GM18858 (cell line): ENCODE measurements around the gene JADE3.
A peak's percentile ranks its signal among the peaks of the same experiment; 100 is the strongest.
"Not testable (repeated sequence)": the region's sequence is repeated elsewhere in the genome, so short reads cannot be mapped to it uniquely, and the experiment has no call there.

Experiments used
- ATAC-seq: cut with Tn5 transposase; IDR thresholded peaks from one replicate; pipeline ENCODE4 v1.9.1; 2021; ENCODE audit not compliant: unreplicated experiment

JADE3 gene

GRCh38 chrX:46929439-46930261, 17.4 kb downstream of the JADE3 start:
- no peak for ATAC-seq

- no peak for ATAC-seq
Measured at GRCh38 chrX:46935295-46935694, 23.1 kb downstream of the JADE3 start.

GRCh38 chrX:46938589-46938988, 26.4 kb downstream of the JADE3 start:
- no peak for ATAC-seq

GRCh38 chrX:46941341-46941740, 29.1 kb downstream of the JADE3 start:
- ATAC-seq = no peak

GRCh38 chrX:46953137-46953527, 40.9 kb downstream of the JADE3 start:
- peak; percentile 73 for ATAC-seq

DNA sequence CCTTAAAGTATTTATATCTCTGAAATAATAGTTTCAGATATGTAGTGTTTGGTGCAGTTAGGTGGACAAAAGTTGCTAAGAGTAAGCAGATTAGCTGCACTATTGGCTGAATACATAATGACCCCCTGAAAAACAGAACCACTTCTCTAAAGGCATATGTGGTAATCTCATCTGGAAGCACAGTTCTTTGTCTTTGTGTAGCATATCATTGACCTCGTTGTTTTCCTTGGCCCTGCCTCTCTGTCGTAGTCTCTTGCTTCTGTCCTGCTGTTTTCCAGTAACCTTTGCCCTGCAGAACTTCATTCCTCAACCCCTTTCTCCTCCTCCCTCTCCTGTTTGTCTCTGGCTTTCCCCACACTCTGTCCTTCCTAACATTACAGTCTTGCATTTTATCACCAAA, 41.4 kb downstream of the JADE3 start:
- peak; percentile 22 for ATAC-seq

DNA sequence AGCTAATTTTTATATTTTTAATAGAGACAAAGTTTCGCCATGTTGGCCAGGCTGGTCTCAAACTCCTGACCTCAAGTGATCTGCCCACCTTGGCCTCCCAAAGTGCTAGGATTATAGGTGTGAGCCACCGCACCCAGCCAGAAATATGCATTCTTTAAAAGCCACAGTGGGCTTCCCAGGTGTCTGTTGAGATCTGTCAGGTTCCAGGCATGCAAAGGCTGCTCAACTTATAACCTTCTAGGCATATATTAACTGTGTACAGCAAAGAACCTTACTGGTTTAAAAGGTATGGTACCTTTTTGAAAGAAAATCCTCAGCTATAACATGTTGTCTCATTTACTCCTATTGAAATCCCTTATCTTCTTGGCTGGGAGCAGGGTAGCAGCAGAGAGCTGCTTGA, 42.5 kb downstream of the JADE3 start:
- no peak for ATAC-seq

GRCh38 chrX:46956589-46956988, 44.4 kb downstream of the JADE3 start:
- ATAC-seq = not testable (repeated sequence)

DNA sequence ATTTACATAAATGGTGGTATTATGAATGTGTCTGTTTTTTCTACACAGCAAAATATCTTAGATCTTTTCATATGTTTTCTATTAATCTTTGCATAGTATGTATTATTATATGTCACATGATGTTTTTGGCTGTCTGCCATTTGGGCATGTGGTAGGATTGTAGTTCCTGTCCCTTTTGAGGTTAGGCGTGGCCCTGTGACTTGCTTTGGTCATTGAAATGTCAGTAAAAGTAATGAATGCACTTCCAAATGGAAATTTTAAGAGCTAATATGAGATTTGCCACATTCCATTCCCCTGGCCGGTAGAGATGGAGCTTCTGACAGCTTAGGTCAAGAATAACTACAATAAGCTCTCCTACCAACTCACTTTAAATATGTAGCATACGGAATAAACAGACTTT, 45.1 kb downstream of the JADE3 start:
- ATAC-seq = no peak

DNA sequence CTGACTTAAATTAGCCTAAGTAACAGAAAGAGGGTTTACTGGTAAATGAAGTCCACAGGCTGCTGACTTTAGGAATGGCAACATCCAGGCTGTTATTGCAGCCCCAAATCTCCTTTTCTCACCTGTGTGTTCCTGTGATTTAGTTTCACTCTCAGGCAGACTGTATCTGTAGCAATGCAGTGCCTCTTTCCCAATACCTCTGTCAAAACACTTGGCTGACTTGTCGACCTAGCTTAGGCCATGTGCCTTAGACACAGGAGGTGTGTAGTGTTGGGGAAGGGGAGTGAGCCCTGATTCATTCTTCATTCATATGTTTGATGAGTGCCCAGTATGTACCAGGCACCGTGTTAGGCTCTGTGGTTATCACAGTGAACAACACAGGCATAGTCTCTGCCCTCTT, 46.9 kb downstream of the JADE3 start:
- no peak for ATAC-seq

GRCh38 chrX:46959985-46960700, 47.9 kb downstream of the JADE3 start:
- no peak for ATAC-seq

GRCh38 chrX:46961097-46961496, 48.9 kb downstream of the JADE3 start:
- ATAC-seq = no peak

DNA sequence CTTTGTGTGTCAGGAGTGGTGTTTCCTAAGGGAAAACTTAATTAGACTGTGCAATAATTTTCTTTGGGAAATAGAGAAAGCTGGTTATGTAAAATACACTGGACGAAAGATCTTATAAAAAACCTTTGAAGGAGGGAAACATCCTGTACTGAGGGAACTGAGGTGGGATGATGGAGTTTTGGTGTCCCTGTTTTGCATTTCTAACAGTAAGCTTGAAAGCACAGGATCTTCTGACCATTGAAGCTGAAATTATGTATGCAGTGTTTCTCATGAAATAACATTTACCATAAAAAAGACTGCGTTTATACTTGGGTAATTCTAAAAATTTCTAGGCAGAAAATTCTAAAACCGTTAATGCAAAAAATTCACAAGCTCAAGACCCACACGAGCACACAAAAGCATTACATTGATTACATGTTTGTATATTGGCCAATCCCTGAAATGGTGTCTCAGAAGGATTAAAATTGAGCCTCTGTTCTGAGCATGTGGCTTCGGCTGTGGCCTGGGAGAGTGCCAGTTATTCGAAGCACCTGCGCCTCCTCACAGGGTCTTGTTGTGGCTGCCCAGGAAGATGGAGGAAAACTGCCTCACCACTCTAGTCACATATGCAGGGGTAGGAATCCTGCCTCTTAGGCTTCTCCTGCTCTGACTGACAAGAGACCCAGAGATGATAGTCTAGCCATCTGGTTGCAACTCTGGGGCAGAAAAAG, 49.5 kb downstream of the JADE3 start:
- ATAC-seq = no peak

DNA sequence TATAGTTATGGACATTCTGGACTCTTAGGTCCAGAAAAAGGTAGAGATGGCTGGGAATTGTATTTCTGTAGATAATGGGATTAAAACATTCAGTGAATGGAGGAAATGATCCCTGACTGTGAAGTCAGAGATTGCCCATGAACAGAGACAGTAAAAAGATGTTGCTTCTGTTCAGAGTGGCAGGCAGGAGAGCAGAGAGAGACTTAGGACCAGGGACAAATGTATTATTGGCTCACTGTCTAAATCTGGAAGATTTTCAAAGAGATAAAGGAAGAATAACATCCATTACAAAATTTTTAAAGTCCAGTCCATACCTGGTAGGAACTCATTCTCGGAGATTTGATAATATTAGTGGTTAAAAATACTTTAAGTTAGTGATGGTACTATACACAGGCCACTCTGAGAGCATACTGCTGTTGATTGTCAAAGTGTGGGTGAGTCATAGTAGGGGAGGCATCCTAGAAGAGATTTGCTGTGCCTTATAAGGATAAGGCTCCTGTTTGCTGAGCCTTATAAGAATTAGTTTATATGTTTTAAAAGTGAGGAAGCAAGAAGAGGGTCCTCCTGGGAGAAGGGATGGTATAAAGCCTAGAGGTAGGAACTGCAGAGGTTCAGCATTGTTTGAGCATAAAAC, 53.0 kb downstream of the JADE3 start:
- no peak for ATAC-seq

- ATAC-seq = peak; percentile 51
Measured at GRCh38 chrX:46967547-46967946, 55.3 kb downstream of the JADE3 start.

GRCh38 chrX:46977046-46977445, 64.8 kb downstream of the JADE3 start:
- not testable (repeated sequence) for ATAC-seq

GRCh38 chrX:46978341-46979291, 66.4 kb downstream of the JADE3 start:
- ATAC-seq = peak; percentile 53

DNA sequence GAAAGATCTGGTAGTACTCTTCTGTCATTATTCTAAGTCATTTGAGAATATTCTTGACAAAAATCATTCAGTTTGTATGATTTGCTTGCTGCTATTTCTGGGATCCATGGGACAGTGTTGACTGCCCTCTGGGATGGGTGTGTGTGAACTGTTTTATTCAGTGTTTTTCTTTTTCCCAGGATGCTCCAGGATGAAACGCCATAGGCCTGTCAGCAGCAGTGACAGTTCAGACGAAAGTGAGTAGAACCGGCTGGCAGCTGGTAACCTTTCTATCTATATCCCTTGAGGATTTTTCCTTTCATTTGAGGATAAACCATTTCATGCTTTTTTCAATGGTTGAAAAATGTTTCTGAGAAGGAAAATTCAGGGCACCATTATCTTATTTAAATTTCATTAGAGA, 72.5 kb downstream of the JADE3 start:
- no peak for ATAC-seq

GRCh38 chrX:46989548-46989947, 77.3 kb downstream of the JADE3 start:
- ATAC-seq = no peak

DNA sequence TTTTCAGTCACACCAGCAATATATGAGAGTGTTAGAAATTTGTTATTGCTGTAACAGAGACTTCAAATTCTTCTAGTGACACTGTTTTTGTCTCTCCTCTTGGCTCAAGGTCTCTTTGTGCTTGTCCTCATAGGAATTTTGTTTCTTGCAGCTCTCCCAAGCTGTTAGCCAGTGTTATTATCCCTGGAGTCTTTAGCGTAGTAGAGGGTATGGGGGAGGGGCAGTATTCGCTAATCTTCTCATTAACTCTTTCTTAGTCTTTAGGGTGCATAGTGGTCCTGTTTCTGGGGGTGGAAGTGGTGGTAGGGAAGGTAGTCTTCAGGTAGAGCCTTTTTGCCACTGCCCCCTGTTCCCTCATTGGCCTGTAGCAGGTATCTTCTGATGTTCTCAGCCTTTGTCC, 79.4 kb downstream of the JADE3 start:
- no peak for ATAC-seq
